NCI-H146 treated with DMSO at 0.1 percent for 48 hours (cell line): ENCODE measurements around the gene MAPK12.
"Not testable (repeated sequence)": the region's sequence is repeated elsewhere in the genome, so short reads cannot be mapped to it uniquely, and the experiment has no call there.

Experiments
- DNase-seq: peaks from one replicate; lab custom pipeline; 2025; ENCODE audit not compliant: unreplicated experiment; lab: John Stamatoyannopoulos, UW

Gene MAPK12

GRCh38 chr22:50216684-50217520 lies 44.6 kb downstream of the MAPK12 start:
- no peak for DNase-seq

DNA sequence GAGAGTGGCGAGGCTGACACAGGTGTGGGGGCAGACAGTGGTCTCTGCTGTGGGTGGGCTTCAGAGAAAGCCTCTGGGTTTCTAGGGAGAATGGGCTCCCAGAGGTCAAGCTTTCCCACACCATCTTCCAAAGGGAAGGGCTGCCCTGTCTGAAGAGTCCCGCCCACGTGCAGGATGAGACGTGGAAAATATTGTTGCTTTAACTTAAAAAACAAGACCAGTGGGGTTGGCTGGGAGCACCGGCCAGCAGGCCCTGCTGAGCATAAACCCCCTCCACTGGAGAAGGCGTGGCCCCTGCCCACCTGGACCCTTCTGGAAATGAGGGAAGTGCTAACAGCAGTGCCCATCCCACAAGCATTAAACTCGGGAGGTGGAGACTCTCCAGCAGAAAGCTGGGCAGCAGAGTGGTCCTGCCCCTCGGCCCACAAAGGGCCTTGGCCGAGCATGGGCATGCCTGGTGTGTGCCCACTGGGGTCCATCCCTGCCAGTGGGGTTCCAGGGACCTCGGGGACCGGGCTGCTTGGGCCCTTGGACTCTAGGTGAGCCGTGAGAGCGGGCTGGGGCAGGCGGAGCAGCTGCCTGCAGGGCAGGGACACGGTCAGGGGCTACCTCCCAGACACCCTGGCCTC lies 45.3 kb downstream of the MAPK12 start:
- no peak for DNase-seq

DNA sequence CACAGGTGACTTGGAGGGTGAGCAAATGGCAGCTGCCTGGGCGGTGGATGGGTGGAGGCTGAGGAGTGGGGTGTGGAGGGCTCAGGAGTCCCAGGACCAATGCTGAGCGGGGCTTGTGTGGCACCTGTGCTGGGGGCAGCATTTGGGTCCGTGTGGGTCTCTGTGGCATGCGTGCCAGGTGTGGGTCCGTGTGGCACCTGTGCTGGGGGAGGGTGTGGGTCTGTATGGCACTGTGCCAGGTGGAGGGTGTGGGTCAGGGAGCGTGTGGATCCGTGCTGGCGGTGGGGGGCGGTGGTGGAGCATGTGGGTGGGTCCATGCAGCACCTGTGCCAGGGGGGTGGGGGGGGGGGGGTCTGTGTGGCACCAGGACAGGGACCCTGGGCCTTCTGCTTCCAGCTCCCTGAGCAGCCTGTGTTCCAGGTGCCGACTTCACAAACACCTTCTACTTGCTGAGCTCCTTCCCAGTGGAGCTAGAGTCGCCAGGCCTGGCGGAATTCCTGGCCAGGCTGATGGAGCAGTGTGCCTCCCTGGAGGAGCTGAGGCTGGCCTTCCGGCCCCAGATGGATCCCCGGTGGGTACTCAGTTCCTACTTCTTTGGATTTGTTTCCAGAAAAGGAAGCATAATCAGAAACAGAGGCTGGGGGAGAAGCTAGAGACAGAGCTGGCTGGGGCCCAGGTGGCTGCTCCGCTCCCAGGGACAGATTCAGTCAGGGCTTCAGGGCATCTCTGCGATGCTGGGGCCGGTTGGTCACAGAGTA lies 46.0 kb downstream of the MAPK12 start:
- no peak for DNase-seq

- no peak for DNase-seq
Measured at GRCh38 chr22:50213263-50213662, 48.2 kb downstream of the MAPK12 start.

- DNase-seq, result no peak
Measured at GRCh38 chr22:50211147-50211546, 50.3 kb downstream of the MAPK12 start.

GRCh38 chr22:50210378-50211139 lies 50.9 kb downstream of the MAPK12 start:
- DNase-seq, result no peak

DNA sequence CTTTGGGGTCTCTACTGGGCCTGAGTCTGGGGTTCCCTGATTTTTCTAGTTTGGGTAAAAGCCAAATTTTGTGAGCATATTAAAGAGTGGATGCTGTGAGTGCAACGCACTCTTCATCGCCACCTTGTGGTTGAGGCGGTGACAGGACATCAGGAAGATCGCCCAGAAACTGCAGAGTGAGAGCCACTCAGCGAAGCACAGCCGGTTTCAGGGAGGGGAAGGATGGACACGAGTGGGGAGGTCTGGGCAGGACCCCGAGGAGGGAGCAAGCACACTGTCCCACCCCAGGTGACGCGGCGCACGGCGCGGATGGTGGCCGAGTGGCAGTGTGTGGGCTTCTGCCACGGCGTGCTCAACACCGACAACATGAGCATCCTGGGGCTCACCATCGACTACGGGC lies 51.6 kb downstream of the MAPK12 start:
- no peak for DNase-seq

DNA sequence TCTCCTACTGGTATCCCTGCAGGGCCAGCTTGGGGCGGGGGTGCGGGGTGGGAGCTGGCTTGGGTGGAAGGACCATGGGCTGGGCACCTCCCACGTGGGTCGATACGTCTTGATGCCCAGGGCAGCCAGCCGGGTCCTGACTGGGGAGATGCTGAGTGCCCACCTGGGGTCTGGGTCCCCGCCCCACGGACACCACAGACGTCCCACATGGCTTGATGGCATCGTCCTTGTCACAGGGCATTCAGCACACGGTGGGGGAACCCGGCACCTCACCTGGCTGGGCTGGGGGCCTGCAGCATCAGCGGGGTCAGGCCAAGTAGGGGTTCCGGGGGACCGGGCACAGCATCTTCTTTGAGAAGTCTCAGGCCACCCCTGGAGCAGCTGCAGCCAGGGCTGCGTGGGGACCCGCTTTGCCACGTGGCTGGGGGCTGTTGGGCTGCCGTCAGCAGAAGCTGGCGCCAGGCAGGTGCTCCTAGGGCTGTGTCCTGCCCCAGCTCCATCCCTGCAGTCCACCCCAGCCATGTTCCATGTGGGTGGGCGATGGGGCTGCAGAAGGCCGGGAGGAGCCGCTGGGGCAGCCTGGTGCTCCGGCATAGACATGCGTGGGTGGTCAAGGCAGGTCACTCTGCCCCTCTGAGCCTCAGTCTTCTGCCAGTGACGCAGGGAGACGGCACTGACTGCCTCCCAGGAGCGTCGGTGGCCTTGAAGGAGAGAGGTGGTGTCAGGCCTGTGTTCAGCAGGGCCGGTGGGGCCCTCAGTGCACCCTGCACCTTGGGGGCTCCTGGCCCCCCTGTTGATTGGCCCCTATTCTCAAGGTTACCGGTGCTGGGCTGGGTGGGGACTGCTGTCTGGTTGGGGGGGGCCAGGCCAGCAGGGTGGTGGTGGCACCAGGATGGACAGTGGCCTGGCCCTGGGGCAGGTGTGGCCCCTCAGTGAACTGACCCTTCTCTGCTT lies 52.3 kb downstream of the MAPK12 start:
- DNase-seq, result no peak

DNA sequence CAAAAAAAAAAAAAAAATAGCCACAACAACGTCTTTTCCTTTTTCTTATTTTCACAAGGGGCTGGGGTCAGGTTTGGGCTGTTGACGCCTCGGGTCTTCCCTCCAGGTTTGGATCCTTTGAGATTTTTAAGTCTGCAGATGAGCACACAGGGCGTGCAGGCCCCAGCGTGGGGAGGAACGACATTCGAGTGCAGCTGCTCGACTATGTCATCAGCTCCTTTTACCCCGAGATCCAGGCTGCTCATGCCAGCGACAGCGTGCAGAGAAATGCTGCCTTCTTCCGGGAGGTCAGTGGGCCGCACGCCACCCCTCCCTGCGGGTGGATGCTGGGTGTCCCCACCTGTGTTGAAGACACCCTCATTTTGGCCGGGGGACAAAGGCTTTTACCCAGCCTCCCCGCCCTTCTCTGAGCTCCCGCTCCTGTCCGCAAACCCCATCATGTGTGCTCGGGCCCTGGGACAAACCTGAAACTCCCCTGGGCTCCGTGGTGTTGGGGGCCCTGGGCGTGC lies 53.0 kb downstream of the MAPK12 start:
- DNase-seq, result no peak

DNA sequence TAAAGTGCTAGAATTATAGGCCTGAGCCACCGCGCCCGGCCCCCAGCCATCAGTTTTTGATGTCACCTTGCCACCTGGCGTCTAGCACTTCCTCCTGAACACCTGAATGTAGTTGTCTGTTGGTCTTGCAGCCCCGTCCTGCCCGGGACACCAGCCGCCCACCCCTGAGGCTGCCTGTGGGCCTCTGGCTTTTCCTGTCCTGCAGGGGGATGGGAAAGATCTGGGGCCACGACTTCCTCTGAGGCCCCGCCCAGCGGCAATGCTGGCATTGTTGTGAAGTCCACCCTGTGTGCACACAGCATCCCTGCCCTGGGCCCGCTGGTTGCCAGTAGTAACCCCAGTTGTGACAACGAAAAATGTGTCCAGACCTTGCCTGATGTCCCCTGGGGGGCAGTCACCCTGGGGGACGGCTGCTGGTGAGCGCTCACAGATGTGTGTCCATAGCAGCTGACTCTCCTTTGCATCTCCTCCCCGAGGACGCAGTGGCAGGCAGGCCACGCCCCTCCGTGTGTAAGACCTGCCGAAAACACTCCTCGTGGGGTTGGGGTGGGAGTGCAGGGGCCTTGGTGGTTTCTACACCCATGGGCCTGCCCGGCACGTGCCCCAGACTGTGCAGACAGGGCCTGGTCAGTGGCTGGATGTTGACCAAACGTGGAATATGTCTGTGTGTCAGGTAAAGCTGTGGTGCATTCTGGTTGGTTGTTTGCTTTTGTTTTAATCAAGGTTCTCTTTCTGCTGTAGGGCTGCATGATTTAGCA lies 53.9 kb downstream of the MAPK12 start:
- no peak for DNase-seq

DNA sequence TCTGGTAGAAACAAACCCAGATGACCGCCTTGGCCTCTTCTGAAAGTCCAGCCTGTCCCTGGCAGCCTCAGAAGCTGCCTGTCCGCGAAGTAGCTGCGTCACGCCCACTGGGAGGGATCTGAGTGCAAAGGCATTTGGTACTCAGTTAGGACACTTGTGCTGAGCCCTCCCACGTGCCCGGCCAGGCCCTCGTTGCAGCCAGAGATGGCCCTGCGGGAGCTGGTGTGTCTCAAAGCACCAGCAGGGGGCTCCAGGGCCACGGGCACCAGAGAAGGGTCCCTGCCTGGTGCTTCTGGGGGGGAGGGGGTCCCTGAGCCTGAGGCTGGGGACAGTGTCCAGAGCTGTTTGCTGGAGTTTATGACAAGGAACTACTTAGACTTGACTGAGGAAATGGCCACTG lies 54.9 kb downstream of the MAPK12 start:
- DNase-seq, result no peak

DNA sequence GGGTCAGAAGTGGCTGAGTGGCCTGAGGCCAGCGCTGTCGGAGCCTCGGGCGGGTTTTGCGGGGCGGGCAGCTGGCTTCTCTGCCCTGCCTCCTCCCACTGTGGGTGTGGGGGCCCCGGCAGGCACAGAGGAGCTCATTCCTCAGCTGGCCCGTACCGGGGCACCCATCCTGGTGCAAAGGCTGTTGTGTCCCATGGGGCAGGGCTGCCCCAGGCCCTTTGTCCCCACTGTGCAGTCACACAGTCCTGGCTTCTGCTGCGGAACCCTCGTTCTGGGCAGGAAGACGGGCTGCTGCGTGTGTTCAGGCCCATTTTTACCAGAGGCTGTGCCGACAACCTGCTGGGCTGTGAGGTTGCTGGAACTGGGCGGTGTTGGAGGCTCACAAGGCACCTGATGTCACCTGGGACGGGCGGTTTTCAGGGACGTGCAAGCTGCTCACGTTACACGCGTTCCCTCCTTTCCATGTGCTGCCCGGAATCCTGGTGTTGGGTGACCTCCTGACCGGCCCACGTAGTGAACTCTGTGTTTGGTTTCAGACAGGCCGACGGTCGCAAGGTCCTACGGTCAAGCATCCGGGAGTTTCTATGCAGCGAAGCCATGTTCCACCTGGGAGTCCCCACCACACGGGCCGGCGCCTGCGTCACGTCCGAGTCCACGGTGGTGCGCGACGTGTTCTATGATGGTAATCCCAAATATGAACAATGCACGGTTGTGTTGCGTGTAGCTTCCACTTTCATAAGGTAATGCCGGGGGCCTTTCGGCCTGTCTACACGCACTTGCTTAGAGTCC lies 55.5 kb downstream of the MAPK12 start:
- DNase-seq, result no peak

DNA sequence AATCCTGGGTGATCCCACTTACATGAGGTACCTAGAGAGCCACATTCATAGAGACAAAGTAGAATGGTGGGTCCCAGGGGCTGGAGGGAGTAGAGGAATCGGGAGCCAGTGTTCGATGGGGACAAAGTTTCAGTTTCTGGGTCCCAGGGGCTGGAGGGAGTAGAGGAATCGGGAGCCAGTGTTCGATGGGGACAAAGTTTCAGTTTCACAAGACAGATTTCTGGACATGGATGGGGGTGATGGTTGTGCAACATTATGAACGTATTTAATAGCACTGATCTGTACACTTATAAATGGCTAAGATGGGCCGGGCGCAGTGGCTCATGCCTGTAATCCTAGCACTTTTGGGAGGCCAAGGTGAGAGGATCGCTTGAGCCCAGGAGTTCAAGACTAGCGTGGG lies 56.5 kb downstream of the MAPK12 start:
- DNase-seq, result not testable (repeated sequence)

- no peak for DNase-seq
Measured at GRCh38 chr22:50204571-50204970, 56.9 kb downstream of the MAPK12 start.

- DNase-seq, result no peak
Measured at GRCh38 chr22:50203288-50203687, 58.2 kb downstream of the MAPK12 start.
